Endothelial cell of umbilical vein (primary cell): Measurements from ENCODE around the gene TK1. TPM values are rescaled to one million over a fixed set of nuclear protein-coding genes. Genes with fewer than 3 reads are reported as not detected.
A peak's percentile ranks its signal among the peaks of the same experiment; 100 is the strongest.

Source experiments
- BruUV-seq: library from RNA; stranded (reverse); fragments of 400-500 nt; replicated peaks from 2 replicates; lab custom pipeline; 2021; lab: Mats Ljungman, UMichigan
- CTCF ChIA-PET: fragments of 300-600, 350-600 bp; sonication (Branson Sonifier 250); formaldehyde crosslinking; loops from one replicate; lab custom pipeline; 2021; ENCODE audit warnings: antibody characterized with exemption, inconsistent platforms; lab: Charles Lee
- POLR2A ChIA-PET: fragments of 300-600, 350-600 bp; sonication (Branson Sonifier 250); formaldehyde crosslinking; loops from one replicate; lab custom pipeline; 2021; ENCODE audit warnings: antibody characterized with exemption, inconsistent platforms; lab: Charles Lee
- DNase-seq: peaks from one replicate; pipeline ENCODE4 v3.0.0-alpha.2; 2011; ENCODE audit warnings: low read depth, low spot score
- FAIRE-seq: peaks from 2 replicates; lab custom pipeline; 2011; peaks lifted over from hg19 to GRCh38; lab: Jason Lieb, UNC
- H2AFZ ChIP-seq: 2 replicates; pipeline ENCODE4 v1.6.0; 2012; ENCODE audit warnings: low read depth, low read length, control low read depth, inconsistent platforms
- H3K27ac ChIP-seq: 2 replicates; pipeline ENCODE4 v1.5.1; 2011; ENCODE audit warnings: low read depth, mild to moderate bottlenecking, control low read depth, low read length, moderate library complexity; ENCODE audit not compliant: insufficient read depth
- H3K27me3 ChIP-seq, 2 experiments: 2 replicates each; pipeline versions ENCODE4 v1.6.0 to v1.6.1; 2011; ENCODE audit warnings: low read length in 2 of 2, mixed read lengths in 1 of 2; ENCODE audit not compliant: control insufficient read depth in 2 of 2, insufficient read depth in 2 of 2
- H3K36me3 ChIP-seq, 2 experiments: 2 replicates in 1 of 2; 3 replicates in 1 of 2; pipeline ENCODE4 v1.5.1; 2011; ENCODE audit warnings: low read length in 2 of 2, mild to moderate bottlenecking in 1 of 2, moderate library complexity in 1 of 2; ENCODE audit not compliant: control insufficient read depth in 2 of 2, insufficient read depth in 2 of 2; ENCODE audit errors: extremely low read depth in 1 of 2
- H3K4me1 ChIP-seq: 3 replicates; pipeline ENCODE4 v1.5.1; 2011; ENCODE audit warnings: mild to moderate bottlenecking, low read length; ENCODE audit not compliant: control insufficient read depth, insufficient read depth; ENCODE audit errors: extremely low read depth
- H3K4me2 ChIP-seq: 2 replicates; pipeline ENCODE4 v1.6.1; 2011; ENCODE audit warnings: low read length, control low read depth, mixed read lengths; ENCODE audit not compliant: insufficient read depth
- H3K4me3 ChIP-seq, 3 experiments: fragments of 200-600 bp in 1 of 3; sonication (generic), shearing (Covaris generic) in 1 of 3; replicated peaks in 1 of 3; 2 replicates each; pipeline ENCODE4 v1.5.1; 2011 to 2016; ENCODE audit warnings: control low read depth in 3 of 3, low read length in 3 of 3, mild to moderate bottlenecking in 2 of 3, inconsistent platforms in 1 of 3, low read depth in 1 of 3, moderate library complexity in 1 of 3; ENCODE audit not compliant: insufficient read depth in 1 of 3
- H3K79me2 ChIP-seq: 2 replicates; pipeline ENCODE4 v1.6.0; 2012; ENCODE audit warnings: low read length, inconsistent platforms; ENCODE audit not compliant: control insufficient read depth, insufficient read depth
- H3K9ac ChIP-seq: replicated peaks from 2 replicates; pipeline ENCODE3; 2011; ENCODE audit warnings: low read length, control low read depth; ENCODE audit not compliant: insufficient read depth; ENCODE audit errors: extremely low read depth
- H3K9me1 ChIP-seq: replicated peaks from 3 replicates; pipeline ENCODE4 v1.6.0; 2011; ENCODE audit warnings: mild to moderate bottlenecking, low read length; ENCODE audit not compliant: control insufficient read depth, insufficient read depth; ENCODE audit errors: extremely low read depth
- H3K9me3 ChIP-seq: replicated peaks from 2 replicates; pipeline ENCODE4 v1.5.1; 2012; ENCODE audit warnings: low read length, inconsistent platforms; ENCODE audit not compliant: control insufficient read depth, insufficient read depth
- H4K20me1 ChIP-seq: replicated peaks from 2 replicates; pipeline ENCODE3; 2011; ENCODE audit warnings: mild to moderate bottlenecking, low read length; ENCODE audit not compliant: control insufficient read depth, insufficient read depth; ENCODE audit errors: extremely low read depth
- EZH2 ChIP-seq: IDR thresholded peaks from 2 replicates; pipeline ENCODE4 v1.6.1; 2012; ENCODE audit warnings: borderline replicate concordance, low read depth, mild to moderate bottlenecking, moderate library complexity, low read length, inconsistent platforms; ENCODE audit not compliant: severe bottlenecking
- FOS ChIP-seq: IDR thresholded peaks from 2 replicates; pipeline ENCODE4 v1.6.1; 2011; ENCODE audit warnings: mild to moderate bottlenecking, low read length, moderate library complexity, borderline replicate concordance; ENCODE audit not compliant: insufficient read depth
- JUN ChIP-seq: IDR thresholded peaks from 2 replicates; pipeline ENCODE4 v1.6.1; 2011; ENCODE audit warnings: borderline replicate concordance, low read depth; ENCODE audit not compliant: insufficient read length, insufficient read depth
- MYC ChIP-seq: IDR thresholded peaks from one replicate; pipeline ENCODE4 v1.6.1; 2011; ENCODE audit warnings: mild to moderate bottlenecking, low read depth, low read length
- POLR2A ChIP-seq: IDR thresholded peaks from 2 replicates; pipeline ENCODE4 v1.6.1; 2012; ENCODE audit warnings: low read depth, mild to moderate bottlenecking, control low read depth, low read length
- POLR2AphosphoS5 ChIP-seq: IDR thresholded peaks from 2 replicates; pipeline ENCODE4 v1.6.1; 2012; ENCODE audit warnings: low read depth, mild to moderate bottlenecking, control low read depth, low read length, moderate library complexity; ENCODE audit not compliant: insufficient read depth
- dilution Hi-C: fragments of 300-500 bp; cut with MboI; formaldehyde crosslinking; loops from one replicate; pipeline ENCODE4 v1.15.0; 2019; ENCODE audit warnings: low sequenced_read_pairs; ENCODE audit not compliant: extremely low pct_ligation_motif_present
- intact Hi-C: fragments of 100-400 bp; cut with micrococcal nuclease; formaldehyde crosslinking; loops from one replicate; pipeline ENCODE4 v1.10.0; 2022
- polyA plus RNA-seq, 4 experiments: library from polyadenylated mRNA; depleted of rRNA in 3 of 4; stranded (reverse) in 3 of 4; unstranded in 1 of 4; fragments of >200 nt; gene quantifications; 2 replicates each; pipeline versions ENCODE4 v1.2.1 to v1.2.3, GENCODE V29; 2011 to 2012; ENCODE audit warnings: missing spikeins in 1 of 4
- total RNA-seq: library from RNA; stranded (reverse); gene quantifications from 2 replicates; pipeline ENCODE4 v1.2.3, GENCODE V29; 2021
- TF ChIP-seq, protein P1 (sequence below), 2 donors: IDR thresholded peaks; 1 replicate in 1 of 2; 2 replicates in 1 of 2; pipeline ENCODE4 v1.5.1; 2011; ENCODE audit warnings: low read length in 2 of 2, mild to moderate bottlenecking in 2 of 2, moderate library complexity in 2 of 2, control low read depth in 1 of 2, inconsistent platforms in 1 of 2, low read depth in 1 of 2; ENCODE audit not compliant: insufficient read depth in 1 of 2; ENCODE audit errors: extremely low read depth in 1 of 2

The TK1 gene
- total and polyA plus RNA-seq, 2 donors (not counting 3 experiments of a cell fraction or from before 2014, with no cell fraction given) = 111 to 159 TPM

DNA sequence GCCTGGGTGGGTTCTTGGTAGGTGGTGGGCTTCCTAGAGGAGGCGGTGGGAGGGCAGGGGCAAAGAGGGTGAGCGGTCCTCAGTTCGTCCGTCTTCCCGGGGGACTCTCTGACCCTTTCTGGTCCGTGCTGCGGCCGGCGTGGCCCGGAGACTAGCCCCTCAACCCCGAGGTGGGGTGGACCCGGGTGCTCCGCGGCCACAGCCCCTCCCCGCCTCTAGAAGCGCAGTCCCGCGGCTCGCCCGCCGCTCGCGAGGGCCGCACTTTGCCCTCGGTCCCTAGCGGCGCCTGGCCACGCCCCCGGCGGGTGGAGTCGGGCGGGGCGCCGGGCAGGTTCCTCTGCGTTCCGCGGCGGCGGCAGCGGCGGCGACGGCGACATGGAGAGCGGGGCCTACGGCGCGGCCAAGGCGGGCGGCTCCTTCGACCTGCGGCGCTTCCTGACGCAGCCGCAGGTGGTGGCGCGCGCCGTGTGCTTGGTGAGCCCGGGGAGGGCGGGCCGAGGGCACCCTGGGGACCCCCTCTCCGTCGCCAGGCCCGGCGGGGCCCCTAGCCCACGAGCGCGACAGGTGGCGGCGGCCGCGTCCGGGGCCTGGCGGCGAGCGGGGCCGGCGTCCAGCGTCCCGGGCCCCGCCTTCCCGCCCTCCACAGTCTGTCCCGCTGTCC lies 18.5 kb downstream of the TK1 start, which contains the start of gene SYNGR2:
Gene SYNGR2 (plus strand): TSS at position 340 of the 661 bp plus-strand sequence. CDS start 36 bp downstream, at position 376.
- Histone ChIP-seq H4K20me1 (no peaks in the 10 kb centered on the region), H3K4me3 (peak within 1 kb of the TSS; percentile 24 to 74 (median 74)), H3K79me2 (no peaks in the 10 kb centered on the region), H3K27ac (no peak within 1 kb of the TSS), H2AFZ (peak within 1 kb of the TSS; percentile 53), H3K9me1 (no peaks in the 10 kb centered on the region), H3K9ac (peak within 1 kb of the TSS; percentile 56), H3K4me1 (peaks cover 2% of the 10 kb centered on the region), H3K36me3 (peaks cover 0 to 6% of the 10 kb centered on the region in 2 experiments), H3K9me3 (no peaks in the 10 kb centered on the region), H3K4me2 (peak within 1 kb of the TSS; percentile 59), H3K27me3 (no peaks in the 10 kb centered on the region)
- ChIA-PET CTCF (interaction anchor here (1.8 kb wide), 1 partner anchor 83 kb away, joined by 8 read pairs; no protein-coding TSS in a partner anchor), POLR2A (no interaction called here)
- FAIRE-seq (peak; percentile 78), DNase-seq (peak; percentile 57)
- no TSS peak for BruUV-seq
- dilution Hi-C loops (no loop called here), intact Hi-C loops (loop anchor here (2.0 to 5.0 kb wide), 2 partner anchors 28 to 36 kb away; partner anchors contain the start of gene TMC8)
- no peak for TF ChIP-seq MYC
- peak; percentile 72 for TF ChIP-seq POLR2AphosphoS5
- TF ChIP-seq POLR2A = peak; percentile 68
- TF ChIP-seq JUN = no peak
- TF ChIP-seq FOS = no peak
- TF ChIP-seq EZH2 = no peak
- TF ChIP-seq, protein P1, sequence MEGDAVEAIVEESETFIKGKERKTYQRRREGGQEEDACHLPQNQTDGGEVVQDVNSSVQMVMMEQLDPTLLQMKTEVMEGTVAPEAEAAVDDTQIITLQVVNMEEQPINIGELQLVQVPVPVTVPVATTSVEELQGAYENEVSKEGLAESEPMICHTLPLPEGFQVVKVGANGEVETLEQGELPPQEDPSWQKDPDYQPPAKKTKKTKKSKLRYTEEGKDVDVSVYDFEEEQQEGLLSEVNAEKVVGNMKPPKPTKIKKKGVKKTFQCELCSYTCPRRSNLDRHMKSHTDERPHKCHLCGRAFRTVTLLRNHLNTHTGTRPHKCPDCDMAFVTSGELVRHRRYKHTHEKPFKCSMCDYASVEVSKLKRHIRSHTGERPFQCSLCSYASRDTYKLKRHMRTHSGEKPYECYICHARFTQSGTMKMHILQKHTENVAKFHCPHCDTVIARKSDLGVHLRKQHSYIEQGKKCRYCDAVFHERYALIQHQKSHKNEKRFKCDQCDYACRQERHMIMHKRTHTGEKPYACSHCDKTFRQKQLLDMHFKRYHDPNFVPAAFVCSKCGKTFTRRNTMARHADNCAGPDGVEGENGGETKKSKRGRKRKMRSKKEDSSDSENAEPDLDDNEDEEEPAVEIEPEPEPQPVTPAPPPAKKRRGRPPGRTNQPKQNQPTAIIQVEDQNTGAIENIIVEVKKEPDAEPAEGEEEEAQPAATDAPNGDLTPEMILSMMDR (IDR thresholded peaks at IDR 0.05; ENCODE audit: extremely low read depth in 1 of 2, insufficient read depth in 1 of 2, low read depth in 1 of 2, low read length in 2 of 2) = no peak
